Loucy (cell line): Measurements from ENCODE around the gene COL4A3.

ENCODE experiments used
- H2AFZ ChIP-seq: fragments of 200-600 bp; sonication (generic); 2 replicates; pipeline ENCODE4 v1.6.0; 2016; ENCODE audit warnings: antibody characterized with exemption, mild to moderate bottlenecking, low read length, moderate library complexity
- H3F3A ChIP-seq: fragments of 200-600 bp; 2 replicates; pipeline ENCODE4 v1.6.0; 2016; ENCODE audit warnings: antibody characterized with exemption, low read depth, mild to moderate bottlenecking
- H3K27me3 ChIP-seq: fragments of 200-600 bp; sonication (generic); 2 replicates; pipeline ENCODE4 v1.6.1; 2014; ENCODE audit warnings: low read length, mild to moderate bottlenecking; ENCODE audit not compliant: insufficient read depth, poor library complexity, severe bottlenecking
- H3K36me3 ChIP-seq: fragments of 200-600 bp; sonication (generic); 2 replicates; pipeline ENCODE4 v1.6.1; 2016; ENCODE audit warnings: low read length; ENCODE audit not compliant: insufficient read depth
- H3K4me1 ChIP-seq: fragments of 200-600 bp; sonication (generic); 2 replicates; pipeline ENCODE4 v1.5.1; 2014; ENCODE audit warnings: low read length, mild to moderate bottlenecking; ENCODE audit not compliant: insufficient read depth, poor library complexity, severe bottlenecking
- H3K4me2 ChIP-seq: fragments of 200-600 bp; sonication (generic); 2 replicates; pipeline ENCODE4 v1.6.0; 2014; ENCODE audit warnings: antibody characterized with exemption, low read length, low read depth, mild to moderate bottlenecking; ENCODE audit not compliant: poor library complexity, severe bottlenecking
- H3K4me3 ChIP-seq: fragments of 200-600 bp; sonication (generic); 2 replicates; pipeline ENCODE4 v1.5.1; 2014; ENCODE audit warnings: low read length, mild to moderate bottlenecking, mixed read lengths; ENCODE audit not compliant: poor library complexity, severe bottlenecking
- H3K79me2 ChIP-seq: fragments of 200-600 bp; sonication (generic); 2 replicates; pipeline ENCODE4 v1.6.1; 2014; ENCODE audit warnings: low read length; ENCODE audit not compliant: insufficient read depth
- H3K9ac ChIP-seq: fragments of 200-600 bp; sonication (generic); 2 replicates; pipeline ENCODE4 v1.6.0; 2014; ENCODE audit warnings: mild to moderate bottlenecking, low read depth, low read length, moderate library complexity; ENCODE audit not compliant: poor library complexity, severe bottlenecking
- H3K9me2 ChIP-seq: fragments of 200-600 bp; sonication (generic); replicated peaks from 2 replicates; pipeline ENCODE4 v1.6.1; 2016; ENCODE audit warnings: low read depth, low read length, mixed read lengths
- H3K9me3 ChIP-seq: fragments of 200-600 bp; sonication (generic); 2 replicates; pipeline ENCODE4 v1.6.1; 2014; ENCODE audit warnings: mild to moderate bottlenecking, antibody characterized with exemption, low read length, low read depth; ENCODE audit not compliant: insufficient read depth
- H4K20me1 ChIP-seq: fragments of 200-600 bp; sonication (generic); 2 replicates; pipeline ENCODE4 v1.6.0; 2014; ENCODE audit warnings: antibody characterized with exemption, low read length, mild to moderate bottlenecking; ENCODE audit not compliant: insufficient read depth, poor library complexity, severe bottlenecking
- CTCF ChIP-seq: fragments of 200-600 bp; sonication (generic); conservative IDR thresholded peaks from 2 replicates; pipeline ENCODE4 v1.5.1; 2014; ENCODE audit warnings: mild to moderate bottlenecking, antibody characterized with exemption, low read length
- EZH2phosphoT487 ChIP-seq: fragments of 200-600 bp; IDR thresholded peaks from 2 replicates; pipeline ENCODE4 v1.6.1; 2018; ENCODE audit warnings: antibody characterized with exemption, mild to moderate bottlenecking, moderate library complexity, borderline replicate concordance

The COL4A3 gene

GRCh38 chr2:227285741-227286236 lies 121.4 kb downstream of the COL4A3 start:
- Histone ChIP-seq H3K9me3 (no peaks in the 10 kb centered on the region), H3K79me2 (no peaks in the 10 kb centered on the region), H3K4me2 (no peak overlapping the region), H3K9me2 (no peaks in the 10 kb centered on the region), H3K9ac (no peak overlapping the region), H2AFZ (no peak overlapping the region), H3K27me3 (no peaks in the 10 kb centered on the region), H3K4me1 (no peaks in the 10 kb centered on the region), H3F3A (no peaks in the 10 kb centered on the region), H3K36me3 (no peaks in the 10 kb centered on the region), H3K4me3 (no peak overlapping the region), H4K20me1 (no peaks in the 10 kb centered on the region)
- TF ChIP-seq CTCF: no peak
- no peak for TF ChIP-seq EZH2phosphoT487

GRCh38 chr2:227287771-227288170 lies 123.3 kb downstream of the COL4A3 start:
- Histone ChIP-seq H3K27me3 (no peaks in the 10 kb centered on the region), H3K79me2 (no peaks in the 10 kb centered on the region), H3K36me3 (no peaks in the 10 kb centered on the region), H3K9me3 (no peaks in the 10 kb centered on the region), H3F3A (no peaks in the 10 kb centered on the region), H3K9ac (no peak overlapping the region), H2AFZ (no peak overlapping the region), H3K4me2 (no peak overlapping the region), H3K4me3 (no peak overlapping the region), H4K20me1 (no peaks in the 10 kb centered on the region), H3K9me2 (no peaks in the 10 kb centered on the region), H3K4me1 (no peaks in the 10 kb centered on the region)
- TF ChIP-seq EZH2phosphoT487: no peak
- TF ChIP-seq CTCF: no peak

- Histone ChIP-seq H2AFZ (no peak overlapping the region), H4K20me1 (no peaks in the 10 kb centered on the region), H3K9me2 (no peaks in the 10 kb centered on the region), H3K9me3 (no peaks in the 10 kb centered on the region), H3K79me2 (no peaks in the 10 kb centered on the region), H3F3A (no peaks in the 10 kb centered on the region), H3K27me3 (no peaks in the 10 kb centered on the region), H3K9ac (no peak overlapping the region), H3K4me2 (no peak overlapping the region), H3K4me3 (no peak overlapping the region), H3K4me1 (no peaks in the 10 kb centered on the region), H3K36me3 (no peaks in the 10 kb centered on the region)
- TF ChIP-seq EZH2phosphoT487: no peak
- no peak for TF ChIP-seq CTCF
Observed at GRCh38 chr2:227292314-227292713, 127.9 kb downstream of the COL4A3 start.
